ENCODE data around the gene TGOLN2.
"Not testable (repeated sequence)": the region's sequence is repeated elsewhere in the genome, so short reads cannot be mapped to it uniquely, and the experiment has no call there.

DNA sequence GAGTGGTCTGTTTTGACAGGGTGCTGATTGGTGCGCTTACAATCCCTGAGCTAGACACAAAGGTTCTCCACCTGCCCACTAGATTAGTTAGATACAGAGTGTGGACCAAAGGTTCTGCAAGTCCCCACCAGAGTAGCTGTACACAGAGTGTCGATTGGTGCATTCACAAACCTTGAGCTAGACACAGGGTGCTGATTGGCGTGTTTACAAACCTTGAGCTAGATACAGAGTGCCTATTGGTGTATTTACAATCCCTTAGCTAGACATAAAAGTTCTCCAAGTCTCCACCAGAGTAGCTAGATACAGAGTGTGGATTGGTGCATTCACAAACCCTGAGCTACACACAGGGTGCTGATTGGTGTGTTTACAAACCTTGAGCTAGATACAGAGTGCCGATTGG lies 6.1 kb upstream of the TGOLN2 start:
- TF ChIP-seq, protein P1, sequence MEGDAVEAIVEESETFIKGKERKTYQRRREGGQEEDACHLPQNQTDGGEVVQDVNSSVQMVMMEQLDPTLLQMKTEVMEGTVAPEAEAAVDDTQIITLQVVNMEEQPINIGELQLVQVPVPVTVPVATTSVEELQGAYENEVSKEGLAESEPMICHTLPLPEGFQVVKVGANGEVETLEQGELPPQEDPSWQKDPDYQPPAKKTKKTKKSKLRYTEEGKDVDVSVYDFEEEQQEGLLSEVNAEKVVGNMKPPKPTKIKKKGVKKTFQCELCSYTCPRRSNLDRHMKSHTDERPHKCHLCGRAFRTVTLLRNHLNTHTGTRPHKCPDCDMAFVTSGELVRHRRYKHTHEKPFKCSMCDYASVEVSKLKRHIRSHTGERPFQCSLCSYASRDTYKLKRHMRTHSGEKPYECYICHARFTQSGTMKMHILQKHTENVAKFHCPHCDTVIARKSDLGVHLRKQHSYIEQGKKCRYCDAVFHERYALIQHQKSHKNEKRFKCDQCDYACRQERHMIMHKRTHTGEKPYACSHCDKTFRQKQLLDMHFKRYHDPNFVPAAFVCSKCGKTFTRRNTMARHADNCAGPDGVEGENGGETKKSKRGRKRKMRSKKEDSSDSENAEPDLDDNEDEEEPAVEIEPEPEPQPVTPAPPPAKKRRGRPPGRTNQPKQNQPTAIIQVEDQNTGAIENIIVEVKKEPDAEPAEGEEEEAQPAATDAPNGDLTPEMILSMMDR (conservative IDR thresholded peaks at IDR 0.05; ENCODE audit: low read length): not testable (repeated sequence)
- not testable (repeated sequence) for TF ChIP-seq EZH2phosphoT487 (IDR thresholded peaks at IDR 0.05; ENCODE audit: borderline replicate concordance, low read depth, low read length)

All from OCI-LY7 (cell line).